HG03045 (cell line): ENCODE results near the gene ITGB5.
"Not testable (repeated sequence)": the region's sequence is repeated elsewhere in the genome, so short reads cannot be mapped to it uniquely, and the experiment has no call there.

Source experiments
- ATAC-seq: cut with Tn5 transposase; IDR thresholded peaks from one replicate; pipeline ENCODE4 v1.9.1; 2021; ENCODE audit warnings: mild to moderate bottlenecking, moderate library complexity; ENCODE audit not compliant: unreplicated experiment

The ITGB5 gene

GRCh38 chr3:124838963-124839362 lies 48.2 kb downstream of the ITGB5 start:
- no peak for ATAC-seq

GRCh38 chr3:124837730-124838186 lies 49.4 kb downstream of the ITGB5 start:
- no peak for ATAC-seq

GRCh38 chr3:124837065-124837464 lies 50.1 kb downstream of the ITGB5 start:
- ATAC-seq: no peak

DNA sequence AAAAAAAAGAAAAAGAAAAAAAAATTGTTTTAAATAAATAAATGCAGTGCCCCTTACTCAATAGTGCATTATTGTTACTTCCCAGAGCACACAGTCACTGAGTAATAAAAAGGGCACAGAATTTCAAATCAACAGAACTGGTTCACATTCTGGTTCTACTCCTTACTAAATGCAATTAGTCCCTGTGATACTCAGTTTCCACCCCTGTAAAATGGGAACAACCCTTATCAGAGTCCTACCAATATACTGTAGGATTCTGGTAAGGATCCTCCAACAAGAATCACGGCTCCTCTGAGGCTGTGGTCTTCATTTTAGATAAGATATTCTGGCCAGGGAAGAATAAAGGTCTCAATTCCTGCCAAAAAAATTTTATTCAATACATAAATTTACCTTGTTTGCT lies 50.7 kb downstream of the ITGB5 start:
- no peak for ATAC-seq

- peak; percentile 91 for ATAC-seq
Measured at GRCh38 chr3:124834723-124835718, 52.1 kb downstream of the ITGB5 start.

DNA sequence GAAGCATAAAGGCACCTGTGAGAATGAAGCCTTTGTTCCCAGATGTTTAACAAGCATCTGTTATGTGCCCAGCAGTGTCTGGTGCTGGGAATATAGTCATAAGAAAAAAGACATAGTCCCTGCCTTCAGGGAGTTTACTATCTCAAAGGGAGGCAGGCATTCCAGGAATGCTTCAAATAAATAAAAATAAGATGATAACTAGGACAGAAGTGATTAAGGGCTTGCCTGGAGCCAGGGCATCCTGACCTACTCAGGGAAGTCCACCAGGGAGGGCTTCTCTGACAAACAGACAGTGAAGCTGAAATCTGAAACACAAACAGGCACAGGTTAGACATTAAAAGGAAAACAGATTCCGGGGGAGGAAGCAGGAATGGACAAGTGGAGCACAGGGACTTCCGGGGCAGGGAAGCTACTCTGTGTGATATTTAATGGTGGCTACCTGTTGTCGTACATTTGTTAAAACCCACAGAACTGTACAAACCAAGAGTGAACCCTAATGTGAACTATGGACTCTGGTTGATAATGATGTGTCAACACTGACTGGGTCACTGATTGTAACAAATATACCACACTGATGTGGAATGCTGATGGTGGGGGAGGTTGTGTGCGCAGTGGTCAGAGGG lies 53.3 kb downstream of the ITGB5 start:
- ATAC-seq: no peak

GRCh38 chr3:124832782-124833709 lies 54.1 kb downstream of the ITGB5 start:
- no peak for ATAC-seq

DNA sequence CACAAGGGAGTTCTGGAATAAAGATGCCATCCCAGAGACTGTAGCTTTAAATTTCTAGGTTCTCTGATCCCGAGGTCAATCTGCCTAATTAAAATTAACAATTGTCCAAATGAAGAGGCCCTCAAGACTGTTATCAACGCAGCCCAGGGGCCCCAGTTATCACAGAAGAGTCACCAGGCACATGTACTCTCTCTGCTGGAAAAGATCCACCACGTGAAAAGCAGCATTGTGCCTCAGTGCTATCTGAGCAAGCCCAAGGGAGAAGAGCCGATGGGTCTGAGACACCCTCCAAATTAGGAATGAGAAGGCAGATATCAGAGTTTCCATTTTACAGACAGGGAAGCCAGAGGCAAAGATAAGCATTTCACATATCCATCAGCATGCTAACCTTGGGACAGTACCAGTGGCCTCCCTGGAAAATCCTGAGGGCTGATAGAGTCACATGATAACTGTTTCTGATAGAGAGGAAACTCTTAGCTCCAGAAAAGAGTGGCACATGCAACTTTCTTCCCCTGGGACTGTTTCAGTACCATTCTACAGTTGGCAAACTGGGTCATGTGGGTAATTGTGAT lies 55.5 kb downstream of the ITGB5 start:
- no peak for ATAC-seq

DNA sequence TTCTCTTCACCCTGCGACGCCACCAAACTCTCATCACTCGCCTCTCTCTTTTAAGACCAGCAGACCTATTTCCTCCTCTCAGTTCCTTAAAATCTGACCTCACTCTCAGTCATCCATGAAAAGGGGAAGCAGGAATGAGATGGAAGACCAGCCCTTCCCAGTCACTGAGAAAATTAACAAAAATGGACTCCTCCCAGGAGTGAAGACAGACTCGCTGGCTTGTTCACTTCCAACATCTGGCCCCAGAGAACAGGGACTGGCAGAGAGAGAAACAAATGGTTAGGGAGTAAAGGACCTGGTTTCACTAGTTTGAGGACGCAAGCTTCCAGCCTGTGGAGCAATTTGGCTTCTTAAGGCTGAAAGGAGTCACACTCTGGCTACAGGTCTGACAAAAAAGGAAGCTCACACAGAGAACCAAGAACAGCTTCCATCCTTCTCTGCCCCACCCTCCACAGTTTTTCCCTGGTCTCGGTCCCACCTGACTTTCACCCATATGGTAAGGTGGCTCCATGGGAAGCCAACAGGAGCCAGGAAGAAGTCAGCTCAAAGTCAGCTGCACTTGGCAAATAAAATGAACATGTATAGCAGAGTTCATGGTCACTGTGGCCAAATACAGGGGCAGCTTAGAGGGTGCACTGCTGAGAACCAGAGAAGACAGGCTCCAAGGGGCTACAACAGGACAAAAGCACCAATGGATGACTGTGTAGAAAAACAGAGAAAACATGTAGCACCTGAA lies 57.2 kb downstream of the ITGB5 start:
- ATAC-seq: no peak

DNA sequence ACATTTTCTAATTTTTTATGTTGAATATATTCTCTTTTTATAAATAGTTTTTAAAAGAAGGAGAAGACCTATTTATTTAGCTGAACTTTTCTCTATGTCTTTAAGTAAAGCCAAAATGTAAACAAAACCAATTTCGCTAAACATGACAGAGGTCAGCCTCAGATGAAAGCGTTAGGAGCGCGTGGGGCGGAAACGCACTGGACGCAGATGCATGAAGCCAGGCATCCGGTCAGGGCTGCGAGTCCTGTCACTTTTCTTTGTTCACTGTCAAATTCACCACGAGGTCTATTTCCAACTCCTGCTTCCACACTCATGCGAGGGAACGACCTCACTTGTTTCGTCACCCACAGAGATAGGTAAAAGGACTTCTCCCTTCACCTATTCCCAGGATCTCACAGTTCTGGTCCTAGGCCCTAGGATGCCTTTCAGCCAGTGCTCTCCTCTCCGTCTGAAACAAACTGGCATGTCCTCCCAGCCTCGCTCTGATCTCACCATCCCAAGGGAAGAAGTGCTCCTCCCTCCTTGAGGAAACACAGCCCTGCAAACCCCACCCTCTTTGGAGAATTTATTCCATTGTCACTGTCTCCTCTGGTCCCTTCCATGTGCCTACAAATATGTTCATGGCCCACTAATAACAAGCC lies 57.9 kb downstream of the ITGB5 start:
- ATAC-seq: no peak

DNA sequence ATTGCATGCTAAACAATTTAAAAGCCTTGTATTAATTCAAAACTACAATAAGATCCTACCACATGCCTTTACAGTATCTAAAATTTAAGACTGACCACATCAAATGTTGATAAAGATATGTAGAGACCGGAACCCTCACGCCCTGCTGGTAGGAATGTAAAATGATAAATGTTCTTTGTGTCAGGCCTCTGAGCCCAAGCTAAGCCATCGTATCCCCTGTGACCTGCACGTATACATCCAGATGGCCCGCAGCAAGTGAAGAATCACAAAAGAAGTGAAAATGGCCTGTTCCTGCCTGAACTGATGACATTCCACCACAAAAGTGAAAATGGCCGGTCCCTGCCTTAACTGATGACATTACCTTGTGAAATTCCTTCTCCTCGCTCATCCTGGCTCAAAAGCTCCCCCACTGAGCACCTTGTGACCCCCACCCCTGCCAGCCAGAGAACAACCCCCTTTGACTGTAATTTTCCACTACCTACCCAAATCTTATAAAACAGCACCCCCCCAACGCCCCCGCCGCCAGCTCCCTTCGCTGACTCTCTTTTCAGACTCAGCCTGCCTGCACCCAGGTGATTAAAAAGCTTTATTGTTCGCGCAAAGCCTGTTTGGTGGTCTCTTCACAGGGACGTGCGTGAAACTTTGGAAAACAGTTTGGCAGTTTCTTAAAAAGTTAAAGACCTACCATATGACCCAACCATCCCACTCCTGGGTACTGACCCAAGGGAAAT lies 59.5 kb downstream of the ITGB5 start:
- ATAC-seq: not testable (repeated sequence)

- ATAC-seq: no peak
Measured at GRCh38 chr3:124826703-124827102, 60.5 kb downstream of the ITGB5 start.

DNA sequence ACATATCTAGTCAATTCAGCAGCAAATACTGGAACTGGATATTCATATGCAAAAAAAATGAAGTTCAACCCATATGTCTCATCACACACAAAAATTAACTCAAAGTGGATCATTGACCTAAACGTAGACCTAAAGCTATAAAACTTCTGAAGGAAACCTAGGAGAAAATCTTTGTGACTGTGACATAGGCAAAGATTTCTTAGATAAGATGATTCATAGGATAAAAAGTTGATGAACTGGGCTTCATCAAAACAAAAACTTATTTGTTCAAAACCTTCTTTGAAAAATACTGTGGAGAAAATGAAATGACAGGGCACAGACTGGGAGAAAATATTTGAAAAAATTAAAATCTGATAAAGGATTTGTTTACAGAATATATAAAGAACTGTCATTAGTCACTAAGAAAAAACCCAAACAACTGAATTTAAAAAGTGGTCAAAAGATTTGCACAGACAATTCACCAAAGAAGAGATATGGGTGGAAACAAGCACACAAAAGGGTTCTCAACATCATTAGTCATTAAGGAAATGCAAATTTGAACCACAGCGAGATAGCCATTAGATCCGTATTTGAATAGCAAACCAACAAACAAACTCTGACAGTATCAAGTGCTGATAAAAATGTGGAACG lies 62.8 kb downstream of the ITGB5 start:
- no peak for ATAC-seq

DNA sequence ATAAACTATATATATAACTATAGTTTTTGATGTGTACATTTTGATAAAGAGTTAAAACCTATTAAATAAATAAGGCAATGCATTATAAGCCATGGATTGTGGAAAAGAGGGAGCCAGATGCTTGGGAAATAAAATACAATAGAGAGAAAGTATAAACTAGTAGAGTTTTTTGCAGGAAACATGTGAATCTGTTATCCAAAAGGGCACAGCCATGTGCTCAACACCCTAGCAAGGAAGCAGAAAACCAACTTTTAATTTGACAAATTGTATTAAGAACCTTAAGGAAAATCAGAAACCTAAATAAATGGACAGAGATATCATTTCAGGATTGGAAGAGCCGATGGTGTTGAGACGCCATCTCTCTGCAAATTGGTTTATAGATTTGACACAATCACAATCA lies 63.5 kb downstream of the ITGB5 start:
- no peak for ATAC-seq

- ATAC-seq: no peak
Measured at GRCh38 chr3:124823206-124823605, 64.0 kb downstream of the ITGB5 start.

- ATAC-seq: no peak
Measured at GRCh38 chr3:124821356-124821755, 65.8 kb downstream of the ITGB5 start.

DNA sequence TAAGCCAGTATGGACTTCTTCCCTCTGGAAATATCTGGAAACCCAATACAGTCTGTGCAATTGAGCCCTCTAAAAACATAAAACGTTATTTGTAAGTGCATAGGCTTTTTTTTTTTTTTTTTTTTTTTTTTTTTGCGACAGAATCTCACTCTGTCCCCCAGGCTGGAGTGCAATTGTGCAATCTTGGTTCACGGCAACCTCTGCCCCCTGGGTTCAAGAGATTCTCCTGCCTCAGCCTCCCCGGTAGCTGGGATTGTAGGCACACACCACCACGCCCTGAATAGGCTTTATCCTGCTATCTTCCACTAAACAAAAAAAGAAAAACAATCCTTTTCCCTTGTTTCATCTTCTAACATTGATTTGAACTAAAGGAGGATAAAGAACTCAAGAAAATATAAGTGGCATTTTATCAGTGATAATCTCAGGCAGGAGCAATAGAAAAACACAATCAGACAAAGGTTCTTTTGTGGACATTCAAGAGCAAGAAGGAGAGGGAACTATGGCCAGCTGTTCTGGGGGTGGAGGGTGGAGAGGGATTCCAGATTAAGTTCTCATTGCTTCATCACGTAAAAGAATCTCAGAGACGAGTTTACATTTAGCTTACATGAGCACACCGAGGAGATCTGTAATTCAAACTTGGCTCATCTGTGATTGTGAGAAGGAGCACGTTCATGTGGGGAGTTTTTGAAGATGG lies 68.6 kb downstream of the ITGB5 start:
- ATAC-seq: no peak

DNA sequence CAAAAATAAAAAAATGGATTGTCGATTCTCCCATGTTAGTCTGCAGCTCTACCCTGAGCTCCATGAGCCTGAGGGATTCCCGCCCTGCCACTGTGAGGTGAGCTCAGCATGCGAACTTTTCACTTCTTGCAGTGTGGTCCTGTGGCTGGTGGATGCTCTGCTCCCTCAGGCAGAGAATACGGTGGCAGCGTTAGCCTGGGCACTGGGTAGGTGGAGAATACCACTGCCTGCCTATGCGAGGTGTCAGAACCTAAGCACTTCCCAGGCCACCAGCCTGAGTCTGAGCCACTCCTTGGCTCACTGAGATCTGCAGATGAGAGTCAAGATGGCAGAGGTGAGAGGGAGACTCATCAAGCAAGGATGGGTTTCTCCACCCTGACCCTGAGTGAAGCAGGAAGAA lies 70.1 kb downstream of the ITGB5 start:
- no peak for ATAC-seq
